Neural cell (in vitro differentiated cells): ENCODE measurements around the gene CC2D2B. TPM values are rescaled to one million over a fixed set of nuclear protein-coding genes. Genes with fewer than 3 reads are reported as not detected.
"Not testable (repeated sequence)": the region's sequence is repeated elsewhere in the genome, so short reads cannot be mapped to it uniquely, and the experiment has no call there.

ENCODE experiments used
- H2AFZ ChIP-seq: fragments of 200-600, 300-800 bp; sonication (generic), shearing (Covaris generic); 2 replicates; pipeline ENCODE4 v1.6.0; 2014; ENCODE audit warnings: low read depth, mild to moderate bottlenecking, antibody characterized with exemption, low read length, moderate library complexity
- H3F3A ChIP-seq: fragments of 200-600 bp; shearing (Covaris generic); 2 replicates; pipeline ENCODE4 v1.6.1; 2016; ENCODE audit warnings: mild to moderate bottlenecking, moderate library complexity, mixed read lengths, antibody characterized with exemption, low read length; ENCODE audit not compliant: insufficient read depth, poor library complexity, severe bottlenecking
- H3K27ac ChIP-seq: fragments of 200-600, 300-800 bp; sonication (generic), shearing (Covaris generic); 2 replicates; pipeline ENCODE4 v1.5.1; 2014; ENCODE audit warnings: mild to moderate bottlenecking, low read length, moderate library complexity
- H3K27me3 ChIP-seq: fragments of 300-800, 200-600 bp; sonication (generic), shearing (Covaris generic); 2 replicates; pipeline ENCODE4 v1.6.0; 2014; ENCODE audit warnings: mild to moderate bottlenecking, low read depth, low read length, moderate library complexity; ENCODE audit not compliant: insufficient read depth
- H3K36me3 ChIP-seq: fragments of 300-800, 200-600 bp; sonication (generic), shearing (Covaris generic); 2 replicates; pipeline ENCODE4 v1.5.1; 2014; ENCODE audit warnings: mild to moderate bottlenecking, antibody characterized with exemption, low read length, moderate library complexity; ENCODE audit not compliant: insufficient read depth
- H3K4me2 ChIP-seq: fragments of 300-800, 200-600 bp; sonication (generic), shearing (Covaris generic); 2 replicates; pipeline ENCODE4 v1.6.0; 2014; ENCODE audit warnings: mild to moderate bottlenecking, low read length
- H3K4me3 ChIP-seq: fragments of 300-800, 200-600 bp; sonication (generic), shearing (Covaris generic); 2 replicates; pipeline ENCODE4 v1.5.1; 2014; ENCODE audit warnings: mild to moderate bottlenecking, low read length, moderate library complexity
- H3K79me2 ChIP-seq: fragments of 200-600 bp; shearing (Covaris generic); replicated peaks from 2 replicates; pipeline ENCODE4 v1.6.0; 2014; ENCODE audit warnings: mild to moderate bottlenecking, low read length, moderate library complexity; ENCODE audit not compliant: insufficient read depth
- H3K9ac ChIP-seq: fragments of 300-800, 200-600 bp; sonication (generic), shearing (Covaris generic); 2 replicates; pipeline ENCODE4 v1.6.1; 2016; ENCODE audit warnings: mild to moderate bottlenecking, low read length, mixed read lengths
- H3K9me2 ChIP-seq: fragments of 200-600 bp; shearing (Covaris generic); 2 replicates; pipeline ENCODE4 v1.6.1; 2016; ENCODE audit warnings: mild to moderate bottlenecking, low read length, mixed read lengths; ENCODE audit not compliant: insufficient read depth
- H3K9me3 ChIP-seq: fragments of 200-600, 300-800 bp; sonication (generic), shearing (Covaris generic); 2 replicates; pipeline ENCODE4 v1.6.1; 2016; ENCODE audit warnings: mild to moderate bottlenecking, mixed run types, low read length, moderate library complexity, mixed read lengths
- H4K20me1 ChIP-seq: fragments of 200-600 bp; shearing (Covaris generic); 2 replicates; pipeline ENCODE4 v1.6.1; 2016; ENCODE audit warnings: mild to moderate bottlenecking, mixed run types; ENCODE audit not compliant: insufficient read depth
- EP300 ChIP-seq: fragments of 450-650 bp; conservative IDR thresholded peaks from 2 replicates; pipeline ENCODE4 v1.6.1; 2014; ENCODE audit warnings: antibody characterized with exemption, mild to moderate bottlenecking, moderate library complexity; ENCODE audit not compliant: poor library complexity, severe bottlenecking
- EZH2 ChIP-seq: fragments of 200-600, 300-800 bp; shearing (Covaris generic), sonication (generic); IDR thresholded peaks from 2 replicates; pipeline ENCODE4 v1.6.1; 2014; ENCODE audit warnings: antibody characterized with exemption, low read length, borderline replicate concordance, mild to moderate bottlenecking; ENCODE audit not compliant: insufficient read depth, poor library complexity, severe bottlenecking
- MXI1 ChIP-seq: fragments of 450-650 bp; conservative IDR thresholded peaks from 2 replicates; pipeline ENCODE4 v1.6.1; 2014; ENCODE audit warnings: antibody characterized with exemption, mild to moderate bottlenecking; ENCODE audit not compliant: poor library complexity, severe bottlenecking
- POLR2AphosphoS5 ChIP-seq: IDR thresholded peaks from 2 replicates; pipeline ENCODE4 v1.6.1; 2012
- RAD21 ChIP-seq: fragments of 450-650 bp; conservative IDR thresholded peaks from 2 replicates; pipeline ENCODE4 v1.6.1; 2014; ENCODE audit warnings: antibody characterized with exemption, mild to moderate bottlenecking, moderate library complexity
- SMC3 ChIP-seq: fragments of 450-650 bp; conservative IDR thresholded peaks from 2 replicates; pipeline ENCODE4 v1.6.1; 2014; ENCODE audit warnings: antibody characterized with exemption, mild to moderate bottlenecking, moderate library complexity; ENCODE audit not compliant: poor library complexity
- TAF1 ChIP-seq: IDR thresholded peaks from 2 replicates; pipeline ENCODE4 v1.6.1; 2012; ENCODE audit warnings: low read depth
- polyA plus RNA-seq: library from polyadenylated mRNA; depleted of rRNA; stranded (reverse); fragments of >200 nt; gene quantifications from 2 replicates; pipeline ENCODE4 v1.2.3, GENCODE V29; 2014
- TF ChIP-seq, protein P1 (sequence below): IDR thresholded peaks from 2 replicates; pipeline ENCODE4 v1.6.1; 2012; ENCODE audit warnings: borderline replicate concordance
- TF ChIP-seq, protein P2 (sequence below): fragments of 450-650 bp; IDR thresholded peaks from 2 replicates; pipeline ENCODE4 v1.5.1; 2014; ENCODE audit warnings: antibody characterized with exemption, mild to moderate bottlenecking, moderate library complexity; ENCODE audit not compliant: poor library complexity, severe bottlenecking

CC2D2B gene
- polyA plus RNA-seq, 1 donor from 2014 or later: 0.61 TPM

DNA sequence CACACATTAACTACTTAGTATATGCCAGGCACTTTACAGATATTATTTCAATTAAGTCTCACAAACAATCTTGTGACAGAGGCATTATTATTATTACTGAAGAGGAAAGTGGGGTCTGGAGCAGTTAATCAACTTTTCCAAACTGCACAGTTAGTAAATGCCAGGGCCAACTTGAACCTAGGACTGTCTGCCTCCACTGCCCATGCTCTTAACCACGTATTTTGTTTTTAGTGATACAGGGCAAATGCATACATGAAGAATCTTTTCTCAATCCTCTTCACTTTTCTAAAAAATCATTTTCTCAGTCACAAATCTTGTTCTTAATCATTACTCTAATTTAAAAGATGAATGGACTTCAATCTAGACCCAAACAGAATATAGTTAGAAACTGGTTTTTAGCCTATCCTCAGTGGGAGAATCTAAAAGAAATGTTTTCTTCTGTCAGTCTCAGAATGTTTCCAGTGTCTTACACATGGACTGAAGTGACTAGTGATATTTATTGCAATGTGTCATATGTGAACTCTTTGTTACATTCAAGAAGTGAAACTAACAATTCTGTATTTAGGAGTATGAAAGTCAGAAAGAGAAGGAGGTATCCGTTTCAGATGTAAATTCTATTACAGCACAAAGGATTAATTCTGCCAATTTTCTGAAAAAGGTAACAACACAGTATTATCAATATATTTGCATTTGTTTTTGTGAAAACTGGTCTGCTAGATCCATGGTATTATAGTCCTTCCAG, 80.1 kb downstream of the CC2D2B start:
- Histone ChIP-seq H3K36me3 (no peaks in the 10 kb centered on the region), H3K4me3 (no peak overlapping the region), H3K27me3 (no peaks in the 10 kb centered on the region), H3K9ac (no peak overlapping the region), H3K27ac (no peak overlapping the region), H3K79me2 (no peaks in the 10 kb centered on the region), H3K9me3 (no peaks in the 10 kb centered on the region), H4K20me1 (no peaks in the 10 kb centered on the region), H3K4me2 (no peak overlapping the region), H2AFZ (no peak overlapping the region), H3F3A (no peaks in the 10 kb centered on the region), H3K9me2 (no peaks in the 10 kb centered on the region)
- TF ChIP-seq RAD21 (no peak), EZH2 (no peak), SMC3 (no peak), POLR2AphosphoS5 (no peak), MXI1 (no peak), TAF1 (no peak)
- TF ChIP-seq, protein P1, sequence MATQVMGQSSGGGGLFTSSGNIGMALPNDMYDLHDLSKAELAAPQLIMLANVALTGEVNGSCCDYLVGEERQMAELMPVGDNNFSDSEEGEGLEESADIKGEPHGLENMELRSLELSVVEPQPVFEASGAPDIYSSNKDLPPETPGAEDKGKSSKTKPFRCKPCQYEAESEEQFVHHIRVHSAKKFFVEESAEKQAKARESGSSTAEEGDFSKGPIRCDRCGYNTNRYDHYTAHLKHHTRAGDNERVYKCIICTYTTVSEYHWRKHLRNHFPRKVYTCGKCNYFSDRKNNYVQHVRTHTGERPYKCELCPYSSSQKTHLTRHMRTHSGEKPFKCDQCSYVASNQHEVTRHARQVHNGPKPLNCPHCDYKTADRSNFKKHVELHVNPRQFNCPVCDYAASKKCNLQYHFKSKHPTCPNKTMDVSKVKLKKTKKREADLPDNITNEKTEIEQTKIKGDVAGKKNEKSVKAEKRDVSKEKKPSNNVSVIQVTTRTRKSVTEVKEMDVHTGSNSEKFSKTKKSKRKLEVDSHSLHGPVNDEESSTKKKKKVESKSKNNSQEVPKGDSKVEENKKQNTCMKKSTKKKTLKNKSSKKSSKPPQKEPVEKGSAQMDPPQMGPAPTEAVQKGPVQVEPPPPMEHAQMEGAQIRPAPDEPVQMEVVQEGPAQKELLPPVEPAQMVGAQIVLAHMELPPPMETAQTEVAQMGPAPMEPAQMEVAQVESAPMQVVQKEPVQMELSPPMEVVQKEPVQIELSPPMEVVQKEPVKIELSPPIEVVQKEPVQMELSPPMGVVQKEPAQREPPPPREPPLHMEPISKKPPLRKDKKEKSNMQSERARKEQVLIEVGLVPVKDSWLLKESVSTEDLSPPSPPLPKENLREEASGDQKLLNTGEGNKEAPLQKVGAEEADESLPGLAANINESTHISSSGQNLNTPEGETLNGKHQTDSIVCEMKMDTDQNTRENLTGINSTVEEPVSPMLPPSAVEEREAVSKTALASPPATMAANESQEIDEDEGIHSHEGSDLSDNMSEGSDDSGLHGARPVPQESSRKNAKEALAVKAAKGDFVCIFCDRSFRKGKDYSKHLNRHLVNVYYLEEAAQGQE: no peak
- TF ChIP-seq, protein P2, sequence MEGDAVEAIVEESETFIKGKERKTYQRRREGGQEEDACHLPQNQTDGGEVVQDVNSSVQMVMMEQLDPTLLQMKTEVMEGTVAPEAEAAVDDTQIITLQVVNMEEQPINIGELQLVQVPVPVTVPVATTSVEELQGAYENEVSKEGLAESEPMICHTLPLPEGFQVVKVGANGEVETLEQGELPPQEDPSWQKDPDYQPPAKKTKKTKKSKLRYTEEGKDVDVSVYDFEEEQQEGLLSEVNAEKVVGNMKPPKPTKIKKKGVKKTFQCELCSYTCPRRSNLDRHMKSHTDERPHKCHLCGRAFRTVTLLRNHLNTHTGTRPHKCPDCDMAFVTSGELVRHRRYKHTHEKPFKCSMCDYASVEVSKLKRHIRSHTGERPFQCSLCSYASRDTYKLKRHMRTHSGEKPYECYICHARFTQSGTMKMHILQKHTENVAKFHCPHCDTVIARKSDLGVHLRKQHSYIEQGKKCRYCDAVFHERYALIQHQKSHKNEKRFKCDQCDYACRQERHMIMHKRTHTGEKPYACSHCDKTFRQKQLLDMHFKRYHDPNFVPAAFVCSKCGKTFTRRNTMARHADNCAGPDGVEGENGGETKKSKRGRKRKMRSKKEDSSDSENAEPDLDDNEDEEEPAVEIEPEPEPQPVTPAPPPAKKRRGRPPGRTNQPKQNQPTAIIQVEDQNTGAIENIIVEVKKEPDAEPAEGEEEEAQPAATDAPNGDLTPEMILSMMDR: no peak

DNA sequence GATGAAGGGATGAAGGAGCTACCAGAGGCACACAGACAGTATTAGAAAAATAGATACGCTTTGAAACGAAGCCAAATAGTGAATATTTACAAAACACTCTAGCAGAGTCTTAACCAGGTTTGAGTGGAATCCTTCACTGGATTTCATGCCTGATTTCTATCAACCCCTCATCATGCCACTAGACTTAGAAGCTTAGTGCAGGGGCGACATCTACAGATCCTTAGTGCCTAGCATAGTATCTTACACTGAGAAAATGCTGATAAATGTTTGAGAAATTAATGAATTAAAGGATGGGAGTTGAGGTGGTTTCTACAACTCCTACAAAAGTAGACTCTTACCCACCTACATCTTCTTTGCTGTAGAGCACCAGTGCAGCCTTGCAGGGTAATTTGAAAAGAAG, 80.9 kb downstream of the CC2D2B start:
- H3K36me3 ChIP-seq: no peaks in the 10 kb centered on the region
- no peak overlapping the region for H3K9ac ChIP-seq
- H3K9me2 ChIP-seq: no peaks in the 10 kb centered on the region
- H3K4me2 ChIP-seq: no peak overlapping the region
- H3K79me2 ChIP-seq: no peaks in the 10 kb centered on the region
- no peak overlapping the region for H2AFZ ChIP-seq
- H3K27me3 ChIP-seq: no peaks in the 10 kb centered on the region
- H3F3A ChIP-seq: no peaks in the 10 kb centered on the region
- no peak for TF ChIP-seq EZH2
- TF ChIP-seq, protein P1: no peak
- no peak for TF ChIP-seq SMC3
- no peak for TF ChIP-seq MXI1
- TF ChIP-seq POLR2AphosphoS5: no peak
- TF ChIP-seq, protein P2: no peak
- no peak for TF ChIP-seq TAF1
- no peak for TF ChIP-seq RAD21
- no peak for TF ChIP-seq EP300
- no peak overlapping the region for H3K4me3 ChIP-seq
- H3K9me3 ChIP-seq: no peaks in the 10 kb centered on the region
- H3K27ac ChIP-seq: no peak overlapping the region
- H4K20me1 ChIP-seq: no peaks in the 10 kb centered on the region

DNA sequence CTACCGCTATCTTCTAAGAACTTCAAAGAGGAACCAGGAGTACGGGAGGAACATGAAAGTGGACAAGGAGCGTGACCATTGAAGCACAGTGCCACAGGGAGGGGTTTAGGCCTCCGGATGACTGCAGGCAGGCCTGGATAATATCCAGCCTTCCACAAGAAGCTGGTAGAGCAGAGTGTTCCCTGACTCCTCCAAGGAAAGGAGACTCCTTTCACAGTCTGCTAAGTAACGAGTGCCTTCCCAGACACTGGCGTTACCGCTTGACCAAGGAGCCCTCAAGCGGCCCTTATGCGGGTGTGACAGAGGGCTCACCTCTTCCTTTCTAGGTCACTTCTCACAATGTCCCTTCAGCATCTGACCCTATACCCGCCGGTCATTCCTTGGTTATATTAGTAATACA, 86.6 kb downstream of the CC2D2B start:
- H2AFZ ChIP-seq, H3K79me2 ChIP-seq, H3K9ac ChIP-seq, H4K20me1 ChIP-seq, H3K9me3 ChIP-seq, H3K4me2 ChIP-seq, H3K36me3 ChIP-seq, H3K4me3 ChIP-seq, H3K27me3 ChIP-seq, H3F3A ChIP-seq, H3K9me2 ChIP-seq, H3K27ac ChIP-seq: not testable (repeated sequence)
